ENCODE data around the gene TYW3. TPM values are rescaled to one million over a fixed set of nuclear protein-coding genes. Genes with fewer than 3 reads are reported as not detected.

Gene TYW3
- 11.4 and 12.9 TPM in 2 replicates for total RNA-seq

- TF ChIP-seq CTCF (conservative IDR thresholded peaks at IDR 0.05; ENCODE audit: low read depth, low read length): no peak
- peak within 1 kb of the TSS; percentile 88 for H3K4me3 ChIP-seq (ENCODE audit: low read depth, low read length)
- DNase-seq (ENCODE audit: low read depth): peak; percentile 63
These were observed at the start of gene TYW3, which contains the start of gene CRYZ for GRCh38 chr1:74732960-74733603. Gene TYW3 (plus strand): TSS chr1:74733152. CDS start chr1:74733245, 93 bp downstream. Gene CRYZ (minus strand): TSS chr1:74733050. CDS start chr1:74724821, 8,229 bp downstream.

GRCh38 chr1:74683656-74684055, 49.3 kb upstream of the TYW3 start:
- DNase-seq (ENCODE audit: low read depth): no peak
- no peak overlapping the region for H3K4me3 ChIP-seq (ENCODE audit: low read depth, low read length)
- no peak for TF ChIP-seq CTCF (conservative IDR thresholded peaks at IDR 0.05; ENCODE audit: low read depth, low read length)

GRCh38 chr1:74684301-74684700, 48.7 kb upstream of the TYW3 start:
- no peak for DNase-seq (ENCODE audit: low read depth)
- no peak for TF ChIP-seq CTCF (conservative IDR thresholded peaks at IDR 0.05; ENCODE audit: low read depth, low read length)
- no peak overlapping the region for H3K4me3 ChIP-seq (ENCODE audit: low read depth, low read length)

GRCh38 chr1:74686928-74687327, 46.0 kb upstream of the TYW3 start:
- no peak overlapping the region for H3K4me3 ChIP-seq (ENCODE audit: low read depth, low read length)
- TF ChIP-seq CTCF (conservative IDR thresholded peaks at IDR 0.05; ENCODE audit: low read depth, low read length): no peak
- DNase-seq (ENCODE audit: low read depth): no peak

- no peak for DNase-seq (ENCODE audit: low read depth)
- no peak overlapping the region for H3K4me3 ChIP-seq (ENCODE audit: low read depth, low read length)
- TF ChIP-seq CTCF (conservative IDR thresholded peaks at IDR 0.05; ENCODE audit: low read depth, low read length): peak; percentile 89
These were observed 43.2 kb upstream of the TYW3 start for GRCh38 chr1:74689621-74690363.

GRCh38 chr1:74690364-74690696, 42.6 kb upstream of the TYW3 start:
- no peak for TF ChIP-seq CTCF (conservative IDR thresholded peaks at IDR 0.05; ENCODE audit: low read depth, low read length)
- no peak for DNase-seq (ENCODE audit: low read depth)
- H3K4me3 ChIP-seq (ENCODE audit: low read depth, low read length): no peak overlapping the region

Measured in epithelial cell of proximal tubule (primary cell).